ENCODE results near the gene DCLK1.

The DCLK1 gene

DNA sequence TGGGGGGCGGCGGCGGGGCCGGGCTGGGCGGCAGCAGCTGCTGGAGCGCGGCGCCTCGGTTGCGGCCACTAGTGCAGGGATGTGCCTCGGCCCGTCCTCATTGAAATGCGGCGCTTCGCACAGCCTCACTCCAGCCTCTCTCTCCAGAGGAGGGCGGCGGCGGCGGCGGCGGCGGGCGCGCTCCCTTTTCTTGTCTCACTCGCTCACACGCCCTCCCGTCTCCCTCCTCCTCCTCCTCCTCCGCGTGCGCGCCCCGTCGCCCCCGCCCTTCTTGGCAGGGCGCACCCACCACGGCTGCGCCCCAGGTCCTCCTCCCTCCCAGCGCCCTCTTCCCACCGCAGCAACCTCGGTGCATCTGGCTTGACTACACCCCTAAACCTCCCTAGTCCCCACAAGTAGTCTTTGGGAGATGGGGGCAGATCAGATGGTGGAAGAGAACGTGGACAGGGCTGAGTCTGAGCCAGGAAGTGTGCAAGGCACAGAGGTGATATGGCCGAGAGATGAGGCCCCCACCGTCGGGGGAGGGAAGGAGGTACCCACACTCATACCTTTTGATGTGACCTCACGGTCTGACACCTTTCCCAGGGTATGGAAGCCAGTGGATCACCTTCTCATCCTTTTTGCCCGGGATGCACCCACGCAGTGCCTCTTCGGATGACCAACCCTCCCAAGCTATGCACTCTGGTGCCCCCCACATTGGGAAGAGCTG lies at the start of gene DCLK1:
TSS of gene DCLK1 (minus strand) at position 161 of the 709 bp plus-strand sequence.
- no peak for DNase-seq (ENCODE audit: low read depth)

DNA sequence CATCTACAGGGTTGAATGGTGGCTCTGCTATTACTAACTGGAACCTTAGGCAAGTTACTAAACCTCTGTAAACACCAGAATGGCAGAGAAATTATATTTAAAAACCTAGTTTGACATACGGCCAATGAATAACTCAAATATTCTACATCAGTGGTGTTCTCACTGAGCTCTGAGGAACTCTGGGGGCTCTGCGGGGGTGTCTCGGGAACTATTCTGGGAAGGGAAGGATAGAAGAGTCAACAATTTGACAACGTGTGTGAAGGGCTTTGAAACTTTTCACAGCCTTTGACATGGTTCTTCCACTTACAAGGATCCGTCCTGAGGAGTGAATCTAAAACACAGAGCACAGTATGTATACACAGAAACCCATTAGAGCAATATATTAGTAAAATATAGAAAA lies 44.4 kb upstream of the DCLK1 start:
- DNase-seq (ENCODE audit: low read depth) = no peak

DNA sequence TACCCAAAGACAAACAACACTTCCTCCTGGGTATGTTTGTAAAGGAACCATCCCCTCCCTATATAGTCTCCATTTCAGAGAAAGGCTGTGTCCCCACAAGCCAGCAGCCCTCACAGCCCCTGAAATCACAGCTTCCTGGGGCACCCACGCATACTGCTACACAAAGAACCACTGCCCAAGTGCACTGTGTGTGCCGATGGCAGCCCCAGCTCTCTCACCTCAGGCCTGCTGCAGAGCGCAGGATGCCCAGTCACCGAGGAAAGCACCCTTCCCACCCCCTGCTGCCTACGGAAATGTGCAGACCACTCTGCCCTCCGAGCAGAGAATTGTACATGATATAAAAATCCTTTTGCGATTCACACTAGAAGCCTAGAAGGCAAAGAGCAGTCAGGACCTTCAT lies 43.7 kb upstream of the DCLK1 start:
- DNase-seq (ENCODE audit: low read depth) = no peak

GRCh38 chr13:36173571-36174322 lies 42.6 kb upstream of the DCLK1 start:
- no peak for DNase-seq (ENCODE audit: low read depth)

GRCh38 chr13:36166046-36166445 lies 34.9 kb upstream of the DCLK1 start:
- DNase-seq (ENCODE audit: low read depth) = no peak

DNA sequence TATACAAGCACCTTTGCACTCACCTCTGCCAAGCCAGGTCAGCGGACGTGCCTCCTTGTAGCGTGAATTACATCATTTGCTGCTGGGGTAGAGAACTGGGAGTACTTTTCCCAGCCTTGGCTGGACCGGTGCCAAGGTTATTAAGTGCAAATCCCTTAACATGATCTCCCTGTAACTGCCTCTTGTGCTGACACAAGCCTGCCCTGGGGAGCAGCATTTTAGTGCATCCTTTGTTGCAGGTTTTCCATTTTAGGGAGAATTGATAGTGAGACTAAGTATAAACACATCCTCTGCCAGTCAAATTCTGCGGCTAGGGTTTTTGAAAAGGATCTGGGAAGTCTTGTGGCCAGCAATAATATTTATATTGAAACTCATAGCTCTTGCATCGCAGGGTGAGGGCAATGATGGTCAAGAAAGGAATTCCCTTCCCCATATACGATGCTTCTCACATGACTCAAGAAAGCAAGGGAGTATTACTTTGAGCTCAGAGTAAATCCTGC lies 32.7 kb upstream of the DCLK1 start:
- DNase-seq (ENCODE audit: low read depth) = no peak

- no peak for DNase-seq (ENCODE audit: low read depth)
These were observed 32.1 kb upstream of the DCLK1 start for GRCh38 chr13:36163286-36163685.

DNA sequence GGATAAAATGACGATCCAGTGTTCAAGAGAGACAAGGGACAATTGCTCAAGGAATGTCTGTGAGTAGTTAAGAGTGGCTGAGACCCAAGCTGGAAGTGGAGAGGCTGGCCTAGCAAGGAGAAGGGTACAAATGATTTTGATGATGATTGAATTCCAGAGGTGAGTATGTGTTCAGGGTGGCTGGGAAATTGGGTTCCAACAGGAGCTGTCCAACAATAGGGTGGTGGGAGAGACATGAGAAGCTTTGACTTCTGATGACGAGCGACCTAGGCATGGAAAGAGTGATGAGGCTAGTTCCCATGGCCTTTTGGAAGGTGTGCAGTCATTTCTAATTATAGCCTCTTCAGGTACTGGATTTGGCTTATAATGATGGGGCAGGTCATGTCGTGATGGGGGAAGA lies 29.1 kb upstream of the DCLK1 start:
- no peak for DNase-seq (ENCODE audit: low read depth)

- DNase-seq (ENCODE audit: low read depth) = no peak
These were observed 27.4 kb upstream of the DCLK1 start for GRCh38 chr13:36158611-36159010.

- DNase-seq (ENCODE audit: low read depth) = no peak
These were observed 26.3 kb upstream of the DCLK1 start for GRCh38 chr13:36157480-36157879.

- DNase-seq (ENCODE audit: low read depth) = no peak
These were observed 23.5 kb upstream of the DCLK1 start for GRCh38 chr13:36154567-36155291.

GRCh38 chr13:36151591-36151990 lies 20.4 kb upstream of the DCLK1 start:
- DNase-seq (ENCODE audit: low read depth) = no peak

- DNase-seq (ENCODE audit: low read depth) = no peak
These were observed 17.3 kb upstream of the DCLK1 start for GRCh38 chr13:36148446-36148845.

DNA sequence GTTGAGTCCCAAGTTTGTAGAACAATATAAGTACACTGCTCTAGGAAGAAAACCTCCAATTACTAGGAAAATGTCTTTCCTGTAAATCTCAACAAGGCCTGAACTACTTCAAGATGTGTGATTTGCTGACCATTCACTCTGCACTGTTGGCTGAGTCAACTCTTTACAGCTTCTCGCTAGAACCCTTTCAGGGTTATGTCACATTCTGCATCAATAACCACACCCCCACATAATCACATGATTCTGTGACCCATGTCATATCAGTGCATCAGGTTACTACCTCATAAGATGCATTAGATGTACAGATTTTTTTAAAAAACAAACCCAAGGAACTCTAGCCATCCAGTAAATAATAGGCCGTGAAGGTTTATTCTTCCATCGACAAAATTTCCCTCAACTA lies 16.1 kb upstream of the DCLK1 start:
- DNase-seq (ENCODE audit: low read depth) = no peak

- no peak for DNase-seq (ENCODE audit: low read depth)
These were observed 15.5 kb upstream of the DCLK1 start for GRCh38 chr13:36146511-36147269.

- DNase-seq (ENCODE audit: low read depth) = no peak
These were observed 12.6 kb upstream of the DCLK1 start for GRCh38 chr13:36143738-36144137.

DNA sequence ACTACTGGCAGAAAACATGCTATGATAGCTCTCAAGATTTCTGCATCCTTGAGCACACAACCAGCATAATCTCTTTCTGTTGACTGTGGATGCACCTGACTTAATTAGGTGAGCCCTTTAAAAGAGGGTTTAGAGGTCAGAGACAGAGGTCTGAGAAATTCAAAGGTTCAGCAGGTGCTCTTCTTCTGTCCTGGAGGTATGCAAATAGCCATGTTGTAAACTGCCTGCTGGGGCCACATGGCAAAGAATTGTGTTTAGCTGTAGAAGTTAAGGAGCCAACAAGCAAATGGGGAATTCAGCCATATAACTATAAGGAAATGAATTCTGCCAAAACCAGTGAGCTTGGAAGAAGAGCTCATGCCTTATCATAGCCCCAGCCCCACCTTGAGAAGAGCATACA lies 11.6 kb upstream of the DCLK1 start:
- DNase-seq (ENCODE audit: low read depth) = no peak

DNA sequence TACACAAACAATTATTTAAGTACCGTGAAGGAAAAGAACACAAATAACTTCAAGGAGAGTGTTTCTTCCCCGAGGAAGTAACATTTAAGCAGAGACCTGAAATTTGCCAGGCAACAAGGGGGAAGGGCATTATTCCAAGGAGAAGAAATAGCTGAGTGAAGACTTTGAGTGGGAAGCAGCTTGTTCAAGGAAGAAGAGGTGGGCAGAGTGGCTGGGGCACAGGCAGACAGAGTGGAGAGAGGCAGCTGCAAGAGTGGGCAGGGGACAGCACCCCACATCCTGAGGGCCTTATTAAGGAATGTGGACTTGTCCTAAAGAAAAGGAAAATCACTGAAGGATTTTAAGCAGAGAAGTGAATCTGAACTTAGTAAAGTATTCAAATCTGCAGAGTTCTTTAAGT lies 4.7 kb upstream of the DCLK1 start:
- DNase-seq (ENCODE audit: low read depth) = no peak

DNA sequence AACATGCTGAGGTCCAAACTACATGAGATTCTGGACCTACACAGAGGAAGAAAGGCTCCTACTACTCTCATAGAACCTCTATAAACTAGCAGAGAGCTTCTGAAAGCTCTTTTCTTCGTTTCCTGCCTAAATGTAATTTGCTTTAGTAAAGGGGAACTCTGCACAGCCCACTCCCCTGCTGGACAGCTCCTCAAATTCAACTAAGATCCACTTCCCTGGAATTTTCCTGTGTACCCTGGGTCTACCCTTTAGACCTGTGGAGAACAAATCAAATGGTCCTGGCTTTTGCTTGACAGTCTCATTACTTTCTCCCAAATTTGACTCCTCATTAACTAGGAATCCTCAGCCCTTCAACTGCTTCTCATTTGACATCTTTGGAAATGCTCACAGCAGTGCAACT lies 3.5 kb upstream of the DCLK1 start:
- no peak for DNase-seq (ENCODE audit: low read depth)

- no peak for DNase-seq (ENCODE audit: low read depth)
These were observed 2.9 kb upstream of the DCLK1 start for GRCh38 chr13:36133950-36134626.

DNA sequence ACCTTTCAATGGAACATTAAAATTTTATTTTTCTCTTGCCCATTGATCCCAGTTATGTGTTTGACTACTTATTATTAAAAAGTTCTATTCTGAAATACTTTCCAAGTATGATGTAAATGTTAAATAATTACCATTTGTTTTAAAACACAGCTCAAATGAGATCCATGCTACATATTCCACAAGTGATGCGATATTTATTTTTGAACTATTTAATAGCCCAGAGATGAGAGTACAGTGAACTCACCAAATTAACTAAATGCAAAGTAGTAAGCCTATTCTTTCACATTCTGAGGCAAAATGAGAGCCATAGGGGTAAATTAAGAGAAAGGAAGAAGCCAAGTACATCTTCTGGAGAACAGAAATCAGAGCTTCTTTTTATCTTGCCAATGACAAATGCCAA lies 1.2 kb upstream of the DCLK1 start:
- DNase-seq (ENCODE audit: low read depth) = no peak

DNA sequence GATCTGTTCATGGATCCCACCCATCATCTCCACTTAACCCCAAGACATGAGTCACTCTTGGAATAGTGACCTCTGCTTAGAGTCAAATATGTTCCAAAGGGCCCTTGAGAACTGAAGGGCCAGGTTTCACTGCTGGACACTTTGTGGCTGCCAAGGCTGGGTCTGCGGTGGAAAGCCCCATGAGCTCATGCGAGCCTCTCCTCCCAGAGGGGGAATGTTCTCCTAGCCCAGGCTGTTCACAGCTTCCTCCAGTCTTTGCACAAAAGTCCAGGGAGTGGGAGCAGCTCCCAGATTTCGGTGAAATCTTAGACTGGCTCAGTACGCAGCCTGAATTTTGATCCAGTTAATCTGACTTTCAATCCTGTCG lies 732 bp upstream of the DCLK1 start:
- no peak for DNase-seq (ENCODE audit: low read depth)

Measured in activated T-cell treated with anti-CD3 and anti-CD28 coated beads for 48 hours (primary cell).